ENCODE data around the gene RPSA. TPM values are rescaled to one million over a fixed set of nuclear protein-coding genes. Genes with fewer than 3 reads are reported as not detected.

Gene RPSA
- total and polyA plus RNA-seq, 2 of the 4 experiments (the other 2 are of a cell fraction), result 1,415 to 2,710 TPM

GRCh38 chr3:39453134-39453533 is 46.6 kb downstream of the RPSA start:
- Histone ChIP-seq H4K91ac (ENCODE audit: insufficient read depth, low read depth, low read length) (no peak overlapping the region), H3K36me3 (ENCODE audit: control insufficient read depth, insufficient read depth, low read length) (no peaks in the 10 kb centered on the region), H2BK15ac (ENCODE audit: low read depth, low read length) (no peak overlapping the region), H3K9me1 (ENCODE audit: insufficient read depth, low read length) (no peaks in the 10 kb centered on the region), H4K8ac (ENCODE audit: low read depth in 2 of 2, low read length in 2 of 2) (no peak overlapping the region), H3K27me3 (ENCODE audit: control insufficient read depth, insufficient read depth, low read length) (no peaks in the 10 kb centered on the region), H2AFZ (replicated peaks; ENCODE audit: low read length, poor library complexity) (no peak overlapping the region), H3K4me1 (ENCODE audit: control insufficient read depth, insufficient read depth, low read length) (no peaks in the 10 kb centered on the region), H3K23ac (ENCODE audit: low read depth, low read length) (no peak overlapping the region), H3K56ac (ENCODE audit: extremely low read depth, insufficient read depth, low read length) (no peak overlapping the region), H3K4me3 (ENCODE audit: insufficient read depth, low read depth, low read length) (no peak overlapping the region), H3K9ac (ENCODE audit: low read depth, low read length) (no peak overlapping the region), H3K4me2 (ENCODE audit: low read depth, low read length) (no peak overlapping the region), H3K9me3 (ENCODE audit: control insufficient read depth, insufficient read depth, low read length) (no peaks in the 10 kb centered on the region), H3K14ac (replicated peaks; ENCODE audit: low read depth, low read length) (no peak overlapping the region), H4K5ac (ENCODE audit: low read depth, low read length) (no peak overlapping the region), H2AK9ac (replicated peaks; ENCODE audit: low read depth, low read length, poor library complexity) (no peak overlapping the region), H2BK20ac (ENCODE audit: low read depth, low read length) (no peak overlapping the region), H3K27ac (ENCODE audit: insufficient read depth, low read length) (no peak overlapping the region), H2AK5ac (ENCODE audit: low read depth, low read length) (no peak overlapping the region), H3K79me1 (ENCODE audit: low read depth in 1 of 2, low read length in 2 of 2) (no peaks in the 10 kb centered on the region), H2BK120ac (ENCODE audit: low read depth, low read length) (no peak overlapping the region), H4K20me1 (ENCODE audit: insufficient read depth, low read length) (no peaks in the 10 kb centered on the region), H2BK5ac (ENCODE audit: low read depth, low read length, poor library complexity, severe bottlenecking) (no peak overlapping the region), H3K18ac (ENCODE audit: low read depth, low read length) (no peak overlapping the region), H3K4ac (ENCODE audit: low read depth, low read length) (no peak overlapping the region)
- ChIA-PET POLR2A (ENCODE audit: unreplicated experiment) (no interaction called here), CTCF (interaction anchor here (0.6 to 0.7 kb wide), 2 partner anchors 46 to 726 kb away, joined by 3 to 5 read pairs; no protein-coding TSS in a partner anchor)
- DNase-seq (no peak), ATAC-seq (ENCODE audit: low read depth) (no peak)
- dilution Hi-C loops (cut with HindIII; ENCODE audit: low sequenced_read_pairs, unreplicated experiment) (no loop called here), intact Hi-C loops (cut with micrococcal nuclease) (no loop called here), in situ Hi-C loops (cut with MboI; ENCODE audit: low sequenced_read_pairs) (no loop called here)
- WGBS, 2 experiments (ENCODE audit: extremely low coverage in 2 of 2, insufficient read length in 1 of 2), result no CpG with 5 or more reads among the region's 1 CpG
- no TSS peak for BruUV-seq (replicated peaks)
- TF ChIP-seq ELK1 (IDR thresholded peaks at IDR 0.05; ENCODE audit: borderline replicate concordance, low read depth, low read length) (no peak), POLR2A (IDR thresholded peaks at IDR 0.05; ENCODE audit: low read depth, low read length) (no peak), CEBPB (IDR thresholded peaks at IDR 0.05; ENCODE audit: low read depth, low read length) (no peak), SMC3 (IDR thresholded peaks at IDR 0.05; ENCODE audit: low read depth, low read length) (no peak), RCOR1 (IDR thresholded peaks at IDR 0.05; ENCODE audit: insufficient replicate concordance, low read length) (no peak), CHD1 (IDR thresholded peaks at IDR 0.05; ENCODE audit: low read depth, low read length) (no peak), RFX5 (IDR thresholded peaks at IDR 0.05; ENCODE audit: low read depth, low read length) (no peak), BHLHE40 (IDR thresholded peaks at IDR 0.05; ENCODE audit: low read depth, low read length) (no peak), USF2 (IDR thresholded peaks at IDR 0.05; ENCODE audit: low read depth, low read length) (no peak), RAD21 (IDR thresholded peaks at IDR 0.05; ENCODE audit: low read length) (no peak)
